Measurements from ENCODE around the gene CD93.

Gene CD93

DNA sequence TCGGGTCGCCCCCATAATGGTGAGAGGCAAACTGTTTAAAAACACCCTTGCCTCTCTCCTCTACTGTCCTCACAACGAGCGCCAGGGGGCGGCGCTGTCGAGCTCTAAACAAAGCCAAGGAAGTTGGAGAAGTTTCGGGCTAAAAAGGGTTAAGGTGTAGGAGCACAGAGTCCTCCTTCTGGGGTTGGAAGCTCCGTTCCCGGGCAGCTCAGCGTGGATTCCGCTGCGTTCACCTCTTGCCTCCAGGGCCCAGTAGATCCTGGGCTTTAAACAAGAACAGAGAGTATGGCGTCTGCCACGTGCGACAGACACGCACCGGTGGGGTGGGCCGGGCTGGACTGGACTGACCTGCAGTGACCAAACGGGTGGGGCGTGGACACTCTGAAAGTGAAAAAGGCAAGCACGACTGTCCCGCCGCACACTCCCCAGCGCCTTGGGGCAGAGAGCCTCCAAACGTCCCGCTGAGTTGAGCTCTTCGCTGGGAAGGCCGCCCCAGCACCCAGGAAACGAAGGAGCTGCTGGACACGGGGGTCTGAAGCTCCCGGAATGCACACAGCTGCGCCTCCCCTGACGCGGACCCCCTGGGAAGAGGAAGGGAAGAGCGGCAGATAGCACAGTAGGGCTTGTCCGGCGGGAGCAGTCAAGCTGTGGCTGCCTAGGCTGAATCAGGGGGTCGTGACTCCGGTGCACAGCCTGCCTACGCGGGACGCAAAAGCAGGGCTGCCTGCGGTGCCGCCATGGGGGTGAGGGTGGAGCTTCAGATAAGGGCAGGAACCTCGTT, 35.1 kb downstream of the CD93 start:
- no peak for DNase-seq

DNA sequence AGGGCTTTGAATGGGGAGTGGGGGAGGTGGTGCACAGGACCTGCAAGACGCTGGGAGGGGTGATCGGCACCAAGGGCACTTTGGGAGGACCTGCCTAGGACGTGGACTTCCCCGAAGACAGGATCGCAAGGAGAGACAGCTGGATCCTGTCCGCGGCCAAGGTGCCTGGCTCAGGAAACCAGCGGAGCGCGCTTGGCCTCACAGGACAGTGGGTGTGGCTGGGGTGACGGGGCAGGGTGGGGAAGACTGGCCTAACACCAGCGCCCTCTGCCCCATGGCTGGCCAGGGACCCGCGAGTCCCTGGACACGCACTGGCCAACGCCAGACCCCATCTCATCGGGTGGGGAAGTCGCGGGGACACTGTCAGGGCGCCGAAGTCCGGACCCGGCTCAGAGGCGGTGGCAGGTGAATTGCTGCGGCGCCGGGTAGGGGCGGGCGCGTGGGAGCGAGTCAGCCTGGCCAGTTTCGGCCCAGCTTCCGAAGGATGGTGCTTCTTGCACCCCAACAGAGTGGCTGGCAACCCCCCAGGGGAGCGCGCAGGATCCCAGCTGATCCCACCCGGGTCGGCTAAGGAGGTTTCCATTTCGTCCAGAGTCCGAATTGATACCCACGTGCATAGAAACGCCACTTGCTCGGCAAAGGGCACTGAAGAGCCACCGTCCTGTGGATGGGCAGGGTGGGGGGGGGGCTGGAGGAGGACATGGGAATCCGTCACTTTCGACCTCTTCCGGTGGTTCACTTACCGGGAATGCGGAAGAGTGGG, 35.9 kb downstream of the CD93 start:
- DNase-seq = no peak

DNA sequence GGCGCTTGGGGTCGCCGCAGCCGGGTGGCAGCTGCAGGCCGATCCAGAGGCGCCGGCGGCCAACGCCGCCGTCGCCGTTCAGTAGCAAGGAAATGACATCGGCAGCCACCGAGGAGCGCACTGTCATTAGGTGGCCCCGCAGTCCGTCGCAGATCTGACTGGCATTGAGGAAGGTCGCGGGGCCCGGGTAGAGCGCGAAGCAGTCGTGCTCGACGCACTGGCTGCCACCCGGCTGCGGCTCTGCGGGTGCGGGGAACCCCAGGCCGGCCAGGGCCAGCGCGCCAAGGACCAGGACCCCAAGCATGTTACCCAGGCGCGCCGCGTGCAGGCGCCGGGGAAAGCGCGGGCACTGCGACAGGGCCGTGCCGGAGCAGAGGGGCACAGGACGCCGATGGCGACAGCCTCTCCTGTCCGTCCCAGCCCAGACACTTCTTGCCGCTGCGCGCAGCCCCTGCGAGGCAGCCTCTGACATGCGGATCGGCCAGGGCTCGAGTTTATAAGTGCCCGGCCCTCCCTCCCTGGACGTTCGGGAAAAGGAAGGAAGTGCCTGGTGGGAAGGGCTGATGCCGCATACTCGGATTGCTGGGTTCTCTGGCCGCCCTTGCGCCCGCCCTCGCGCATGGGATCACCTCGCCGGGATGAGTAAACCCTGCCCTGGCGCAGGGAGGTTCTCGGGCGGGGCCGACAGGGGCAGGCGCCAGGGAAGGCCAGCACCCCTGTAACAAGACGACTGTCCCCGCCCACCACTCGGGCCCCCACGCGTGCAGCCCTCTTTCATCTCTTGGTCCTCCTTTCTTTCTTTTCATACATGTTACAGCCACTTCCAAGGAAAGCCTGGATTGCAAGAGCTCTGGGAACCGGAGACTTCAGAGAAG, 36.7 kb downstream of the CD93 start, which contains the start of gene THBD:
Gene THBD (minus strand): TSS at position 472 of the 875 bp plus-strand sequence. CDS start 168 bp downstream, at position 304.
- no peak for DNase-seq

- DNase-seq = peak; percentile 44
Observed at GRCh38 chr20:23048283-23049200, 37.6 kb downstream of the CD93 start.

- peak; percentile 38 for DNase-seq
Observed at GRCh38 chr20:23047738-23048214, 38.3 kb downstream of the CD93 start.

- DNase-seq = peak; percentile 52
Observed at GRCh38 chr20:23047001-23047737, 39.0 kb downstream of the CD93 start.

DNA sequence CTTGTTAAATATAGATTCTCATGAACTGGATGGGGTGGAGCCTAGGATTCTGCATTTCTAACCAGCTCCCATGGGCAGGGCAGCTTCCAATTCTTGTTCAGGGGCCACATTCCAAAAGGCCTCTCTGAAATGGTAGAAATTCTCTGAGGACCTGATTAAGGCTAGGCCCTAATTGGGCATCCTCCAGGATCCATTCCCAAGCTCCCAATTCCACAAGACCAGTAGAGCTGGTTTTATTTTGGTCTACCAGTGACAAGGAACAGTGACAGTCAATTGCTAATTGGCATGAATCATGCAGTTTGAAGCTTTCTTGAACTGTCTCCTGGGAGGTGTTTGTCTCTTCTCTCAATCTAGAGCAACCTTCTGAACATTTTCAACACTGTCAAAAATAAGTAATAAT, 39.7 kb downstream of the CD93 start:
- no peak for DNase-seq

DNA sequence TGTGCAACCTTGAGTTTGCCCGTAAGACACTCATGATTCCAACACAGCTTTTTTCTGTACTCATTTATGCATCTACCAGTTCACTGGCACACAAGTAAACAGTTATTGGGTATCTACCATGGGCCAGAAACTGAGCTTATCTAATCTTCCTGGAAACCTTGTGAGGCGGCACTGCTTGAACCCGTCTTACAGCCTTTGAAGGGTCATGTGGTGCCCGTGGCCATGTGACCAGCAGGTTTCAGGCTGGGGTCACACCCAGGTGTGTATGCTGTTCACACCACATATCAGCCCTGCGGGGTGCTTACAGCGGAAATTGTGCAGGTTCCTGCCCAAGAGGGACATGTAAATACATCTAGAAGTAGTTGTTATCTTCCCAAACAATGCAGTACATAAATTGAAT, 42.7 kb downstream of the CD93 start:
- no peak for DNase-seq

GRCh38 chr20:23042270-23042669, 43.9 kb downstream of the CD93 start:
- no peak for DNase-seq

- no peak for DNase-seq
Observed at GRCh38 chr20:23039885-23040508, 46.1 kb downstream of the CD93 start.

GRCh38 chr20:23039136-23039875, 46.8 kb downstream of the CD93 start:
- DNase-seq = no peak

DNA sequence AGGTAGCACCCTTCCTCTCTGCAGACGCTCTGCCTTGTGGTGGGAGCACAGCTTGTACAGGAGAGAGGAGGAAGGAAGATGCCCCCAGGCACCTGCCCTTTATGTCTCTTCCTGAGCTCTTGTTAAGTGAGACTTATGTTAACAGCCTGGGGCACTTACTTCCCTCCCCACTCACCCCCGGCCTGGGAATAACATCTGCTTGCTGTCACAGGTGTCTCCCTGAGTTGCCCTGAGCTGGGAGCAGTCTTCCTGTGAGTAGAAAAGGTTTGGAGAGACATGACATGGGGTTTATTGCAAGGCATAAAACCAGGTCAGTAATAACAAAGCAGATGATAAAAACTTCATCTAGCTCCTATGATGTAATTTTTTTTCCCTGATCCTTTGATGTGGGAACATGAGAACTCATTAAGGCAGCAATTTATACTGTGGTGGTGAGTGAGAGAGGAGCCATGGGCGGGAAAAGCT, 49.1 kb downstream of the CD93 start:
- DNase-seq = no peak

DNA sequence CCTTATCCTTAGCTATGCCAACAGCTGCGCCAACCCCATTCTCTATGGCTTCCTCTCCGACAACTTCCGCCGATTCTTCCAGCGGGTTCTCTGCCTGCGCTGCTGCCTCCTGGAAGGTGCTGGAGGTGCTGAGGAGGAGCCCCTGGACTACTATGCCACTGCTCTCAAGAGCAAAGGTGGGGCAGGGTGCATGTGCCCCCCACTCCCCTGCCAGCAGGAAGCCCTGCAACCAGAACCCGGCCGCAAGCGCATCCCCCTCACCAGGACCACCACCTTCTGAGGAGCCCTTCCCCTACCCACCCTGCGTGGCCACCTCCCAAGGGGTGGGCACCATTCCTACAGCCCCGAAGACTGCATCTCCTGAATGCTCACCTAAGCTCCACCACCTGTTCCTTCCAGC, 49.8 kb downstream of the CD93 start:
- DNase-seq = no peak

DNA sequence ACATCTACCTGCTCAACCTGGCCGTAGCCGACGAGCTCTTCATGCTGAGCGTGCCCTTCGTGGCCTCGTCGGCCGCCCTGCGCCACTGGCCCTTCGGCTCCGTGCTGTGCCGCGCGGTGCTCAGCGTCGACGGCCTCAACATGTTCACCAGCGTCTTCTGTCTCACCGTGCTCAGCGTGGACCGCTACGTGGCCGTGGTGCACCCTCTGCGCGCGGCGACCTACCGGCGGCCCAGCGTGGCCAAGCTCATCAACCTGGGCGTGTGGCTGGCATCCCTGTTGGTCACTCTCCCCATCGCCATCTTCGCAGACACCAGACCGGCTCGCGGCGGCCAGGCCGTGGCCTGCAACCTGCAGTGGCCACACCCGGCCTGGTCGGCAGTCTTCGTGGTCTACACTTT, 50.4 kb downstream of the CD93 start:
- no peak for DNase-seq

GRCh38 chr20:23034721-23035671, 51.1 kb downstream of the CD93 start, which contains the start of gene SSTR4:
Gene SSTR4, plus strand, starts transcription at chr20:23035312. Its CDS starts 172 bp downstream, at chr20:23035484.
- no peak for DNase-seq

DNA sequence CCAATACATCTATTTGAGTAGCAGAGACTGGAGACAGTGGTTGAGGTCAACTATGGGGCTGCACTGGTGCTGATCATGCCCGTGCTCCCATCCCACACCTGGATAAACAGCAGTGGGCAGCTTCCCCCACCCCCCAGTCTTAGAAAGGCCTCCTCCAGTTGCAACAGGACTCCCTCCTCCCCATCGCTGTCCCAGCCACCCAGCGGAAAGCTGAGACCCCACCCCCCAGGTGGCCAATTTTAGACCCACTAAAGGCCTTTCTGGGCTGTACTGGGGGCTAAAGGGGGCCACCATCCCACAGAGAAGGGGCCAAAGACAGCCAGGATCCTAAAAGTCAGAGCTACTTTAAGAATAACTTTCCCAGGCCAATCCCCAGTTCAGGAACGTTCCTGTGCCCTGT, 52.2 kb downstream of the CD93 start:
- DNase-seq = no peak

- DNase-seq = no peak
Observed at GRCh38 chr20:23032750-23033078, 53.4 kb downstream of the CD93 start.

- DNase-seq = peak; percentile 5
Observed at GRCh38 chr20:23032056-23032749, 53.9 kb downstream of the CD93 start.
